Keratinocyte (primary cell): ENCODE data around the gene TNFRSF4. TPM values are rescaled to one million over a fixed set of nuclear protein-coding genes. Genes with fewer than 3 reads are reported as not detected.

Source experiments
- DNase-seq: peaks from one replicate; pipeline ENCODE4 v3.0.0-alpha.2; 2011; ENCODE audit warnings: low read depth, missing footprints, low spot score
- FAIRE-seq: peaks from 2 replicates; lab custom pipeline; 2011; peaks lifted over from hg19 to GRCh38; lab: Jason Lieb, UNC
- H2AFZ ChIP-seq: 2 replicates; pipeline ENCODE4 v1.6.0; 2012; ENCODE audit warnings: low read length, control low read depth, inconsistent platforms; ENCODE audit not compliant: control insufficient read depth
- H3K27ac ChIP-seq: 2 replicates; pipeline ENCODE4 v1.5.1; 2011; ENCODE audit warnings: low read length; ENCODE audit not compliant: control insufficient read depth, insufficient read depth
- H3K27me3 ChIP-seq: 3 replicates; pipeline ENCODE4 v1.6.0; 2011; ENCODE audit warnings: low read length; ENCODE audit not compliant: control insufficient read depth, insufficient read depth; ENCODE audit errors: extremely low read depth
- H3K36me3 ChIP-seq, 2 experiments: 2 replicates in 1 of 2; 3 replicates in 1 of 2; pipeline ENCODE4 v1.5.1; 2011; ENCODE audit warnings: low read length in 2 of 2, mild to moderate bottlenecking in 1 of 2; ENCODE audit not compliant: control insufficient read depth in 2 of 2, insufficient read depth in 2 of 2; ENCODE audit errors: extremely low read depth in 1 of 2
- H3K4me1 ChIP-seq: 3 replicates; pipeline ENCODE4 v1.5.1; 2011; ENCODE audit warnings: low read length; ENCODE audit not compliant: control insufficient read depth, insufficient read depth; ENCODE audit errors: extremely low read depth
- H3K4me2 ChIP-seq: 3 replicates; pipeline ENCODE4 v1.6.0; 2011; ENCODE audit warnings: low read depth, low read length; ENCODE audit not compliant: control insufficient read depth, insufficient read depth; ENCODE audit errors: extremely low read depth
- H3K4me3 ChIP-seq, 3 experiments: fragments of 200-600 bp in 1 of 3; sonication (generic) in 1 of 3; 2 replicates in 2 of 3; 3 replicates in 1 of 3; pipeline ENCODE4 v1.5.1; 2011 to 2016; ENCODE audit warnings: low read length in 3 of 3, mild to moderate bottlenecking in 3 of 3, control low read depth in 2 of 3, inconsistent platforms in 1 of 3, low read depth in 1 of 3, mixed read lengths in 1 of 3, mixed run types in 1 of 3, moderate library complexity in 1 of 3; ENCODE audit not compliant: control insufficient read depth in 2 of 3, insufficient read depth in 2 of 3; ENCODE audit errors: extremely low read depth in 1 of 3
- H3K79me2 ChIP-seq: 2 replicates; pipeline ENCODE4 v1.6.0; 2012; ENCODE audit warnings: low read length; ENCODE audit not compliant: control insufficient read depth, insufficient read depth
- H3K9ac ChIP-seq: 3 replicates; pipeline ENCODE4 v1.6.0; 2011; ENCODE audit warnings: low read length; ENCODE audit not compliant: control insufficient read depth, insufficient read depth; ENCODE audit errors: extremely low read depth
- H3K9me1 ChIP-seq: 3 replicates; pipeline ENCODE4 v1.6.0; 2011; ENCODE audit warnings: low read length; ENCODE audit not compliant: control insufficient read depth, insufficient read depth; ENCODE audit errors: extremely low read depth
- H3K9me3 ChIP-seq: 2 replicates; pipeline ENCODE4 v1.5.1; 2012; ENCODE audit warnings: low read depth, low read length; ENCODE audit not compliant: control insufficient read depth
- H4K20me1 ChIP-seq: 3 replicates; pipeline ENCODE4 v1.6.0; 2011; ENCODE audit warnings: low read length; ENCODE audit not compliant: control insufficient read depth, insufficient read depth; ENCODE audit errors: extremely low read depth
- CTCF ChIP-seq, 3 experiments: IDR thresholded peaks in 1 of 3; conservative IDR thresholded peaks in 1 of 3; optimal IDR thresholded peaks in 1 of 3; 2 replicates in 2 of 3; 3 replicates in 1 of 3; pipeline versions ENCODE3 to v1.5.1; 2011; ENCODE audit warnings: low read length in 3 of 3, mild to moderate bottlenecking in 3 of 3, moderate library complexity in 2 of 3, control low read depth in 1 of 3, inconsistent platforms in 1 of 3; ENCODE audit not compliant: insufficient read depth in 2 of 3; ENCODE audit errors: extremely low read depth in 1 of 3
- EZH2 ChIP-seq: IDR thresholded peaks from one replicate; pipeline ENCODE4 v1.6.1; 2012; ENCODE audit warnings: inconsistent platforms, mild to moderate bottlenecking, low read length, moderate library complexity
- dilution Hi-C: fragments of 300-500 bp; cut with MboI; formaldehyde crosslinking; loops from one replicate; pipeline ENCODE4 v1.7.0; 2020; ENCODE audit warnings: low sequenced_read_pairs; ENCODE audit not compliant: extremely low pct_ligation_motif_present
- polyA plus RNA-seq, 5 experiments: library from polyadenylated mRNA; depleted of rRNA in 3 of 5; stranded (reverse) in 3 of 5; stranded (forward) in 1 of 5; unstranded in 1 of 5; fragments of >200 nt; gene quantifications; 1 replicate in 1 of 5; 2 replicates in 3 of 5; 3 replicates in 1 of 5; pipeline versions ENCODE4 v1.2.1 to v1.2.3, GENCODE V29; 2011 to 2012; ENCODE audit warnings: missing spikeins in 2 of 5, low read depth in 1 of 5, low replicate concordance in 1 of 5

TNFRSF4 gene
- polyA plus RNA-seq, 1 donor (not counting 4 experiments of a cell fraction or from before 2014, with no cell fraction given), result not detected

- DNase-seq, result no peak
- dilution Hi-C loops, result no loop called here
These were observed 3.0 kb downstream of the TNFRSF4 start for GRCh38 chr1:1210726-1211540.

GRCh38 chr1:1208713-1209433 lies 5.1 kb downstream of the TNFRSF4 start:
- FAIRE-seq (no peak), DNase-seq (no peak)
- H3K79me2 ChIP-seq, result no peaks in the 10 kb centered on the region
- H3K9me1 ChIP-seq, result no peaks in the 10 kb centered on the region
- H3K27me3 ChIP-seq, result peaks cover 36% of the 10 kb centered on the region
- no peak for TF ChIP-seq CTCF (optimal IDR thresholded peaks at IDR 0.05 in 1 of 3, IDR thresholded peaks at IDR 0.05 in 1 of 3, conservative IDR thresholded peaks at IDR 0.05 in 1 of 3; ENCODE audit: extremely low read depth in 1 of 3, insufficient read depth in 2 of 3, low read length in 3 of 3)
- no peak for TF ChIP-seq EZH2
- no peaks in the 10 kb centered on the region for H3K36me3 ChIP-seq
- H3K4me3 ChIP-seq, result no peak overlapping the region
- dilution Hi-C loops, result no loop called here
- no peaks in the 10 kb centered on the region for H4K20me1 ChIP-seq
- no peak overlapping the region for H3K9ac ChIP-seq
- H3K4me1 ChIP-seq, result peaks cover 3% of the 10 kb centered on the region
- H3K9me3 ChIP-seq, result no peaks in the 10 kb centered on the region
- no peak overlapping the region for H2AFZ ChIP-seq
- no peak overlapping the region for H3K27ac ChIP-seq
- H3K4me2 ChIP-seq, result no peak overlapping the region

More at GRCh38 chr1:1210726-1211540, 3.0 kb downstream of the TNFRSF4 start:
- FAIRE-seq, result no peak
- no peaks in the 10 kb centered on the region for H3K9me3 ChIP-seq
- H3K9ac ChIP-seq, result no peak overlapping the region
- H4K20me1 ChIP-seq, result no peaks in the 10 kb centered on the region
- H3K27me3 ChIP-seq, result peaks cover 17% of the 10 kb centered on the region
- TF ChIP-seq EZH2 (no peak), CTCF (optimal IDR thresholded peaks at IDR 0.05 in 1 of 3, IDR thresholded peaks at IDR 0.05 in 1 of 3, conservative IDR thresholded peaks at IDR 0.05 in 1 of 3; ENCODE audit: extremely low read depth in 1 of 3, insufficient read depth in 2 of 3, low read length in 3 of 3) (no peak)
- H3K79me2 ChIP-seq, result no peaks in the 10 kb centered on the region
- no peak overlapping the region for H3K27ac ChIP-seq
- no peak overlapping the region for H2AFZ ChIP-seq
- H3K4me2 ChIP-seq, result no peak overlapping the region
- peaks cover 2% of the 10 kb centered on the region for H3K9me1 ChIP-seq
- H3K4me3 ChIP-seq, result no peak overlapping the region
- peaks cover 0 to 3% of the 10 kb centered on the region in 2 experiments for H3K36me3 ChIP-seq
- H3K4me1 ChIP-seq, result peaks cover 3% of the 10 kb centered on the region
